NCI-H1694 treated with DMSO at 0.1 percent for 48 hours (cell line): ENCODE results near the gene DNAJB14.

Source experiments
- DNase-seq: peaks from one replicate; lab custom pipeline; 2025; lab: John Stamatoyannopoulos, UW

DNAJB14 gene

GRCh38 chr4:99945718-99946355 is 581 bp downstream of the DNAJB14 start:
- DNase-seq: peak; percentile 6

DNA sequence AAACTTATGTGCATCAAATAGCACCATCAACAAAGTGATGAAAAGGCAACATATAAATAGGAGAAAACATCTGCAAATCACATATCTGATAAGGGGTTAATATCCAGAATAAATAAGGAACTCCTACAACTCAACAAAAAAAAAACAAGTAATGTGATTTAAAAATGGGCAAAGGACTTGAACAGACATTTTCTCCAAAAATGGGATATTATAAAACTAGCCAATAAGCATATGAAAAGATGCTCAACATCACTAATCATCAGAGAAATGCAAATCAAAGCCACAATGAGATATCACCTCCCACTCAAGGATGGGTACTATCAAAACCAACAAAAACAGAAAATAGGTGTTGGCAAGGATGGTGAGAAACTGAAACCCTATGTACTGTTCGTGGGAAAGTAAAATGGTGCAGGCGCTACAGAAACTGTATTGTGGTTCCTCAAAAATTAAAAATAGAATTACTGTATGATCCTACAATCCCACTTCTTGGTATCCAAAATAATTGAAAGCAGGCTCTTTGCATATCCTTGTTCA is 2.4 kb downstream of the DNAJB14 start:
- no peak for DNase-seq

DNA sequence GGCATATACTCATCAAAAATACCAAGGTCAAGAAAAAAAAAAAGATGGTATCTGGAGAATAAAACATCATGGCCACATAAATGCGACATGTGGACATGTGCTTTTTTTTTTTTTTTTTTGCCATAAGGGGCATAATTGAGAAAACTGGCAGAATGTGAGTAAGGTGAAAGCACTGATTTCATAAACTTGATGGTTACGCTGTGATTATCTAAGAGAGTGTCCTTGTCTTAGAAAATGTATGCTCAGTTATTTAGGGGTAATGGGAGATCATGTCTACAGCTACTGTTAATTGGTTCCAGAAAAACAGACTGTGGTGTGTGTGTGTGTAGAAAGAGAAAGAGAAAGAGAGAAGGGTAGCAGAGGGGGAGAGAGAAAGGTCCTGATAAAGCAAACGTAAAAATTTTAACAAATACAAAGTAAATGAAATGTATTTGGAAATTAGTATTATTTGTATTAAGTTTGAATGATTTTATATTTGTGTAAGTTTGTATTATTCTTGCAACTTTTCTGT is 8.1 kb downstream of the DNAJB14 start:
- no peak for DNase-seq

GRCh38 chr4:99934891-99935290 is 11.5 kb downstream of the DNAJB14 start:
- no peak for DNase-seq

DNA sequence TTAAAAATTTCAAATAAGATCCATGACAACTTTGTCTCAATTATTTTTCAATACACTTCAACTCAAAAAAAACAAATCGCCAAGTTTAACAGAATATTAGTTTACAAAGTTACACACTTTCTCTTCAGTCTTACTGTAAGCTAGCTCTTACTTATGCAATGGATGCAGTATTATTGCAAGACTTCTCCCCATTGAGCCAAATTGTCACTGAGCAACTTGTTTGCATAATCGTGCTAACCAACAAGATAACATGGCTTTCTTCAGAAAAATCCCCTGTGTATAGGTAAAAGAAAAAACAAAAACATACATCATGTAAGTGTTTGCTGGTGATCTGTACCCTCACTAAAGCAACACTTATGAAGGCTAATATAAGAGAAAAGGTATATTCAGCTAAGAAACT is 18.9 kb downstream of the DNAJB14 start:
- no peak for DNase-seq

- DNase-seq: no peak
Observed at GRCh38 chr4:99921174-99921573, 25.2 kb downstream of the DNAJB14 start.

- DNase-seq: no peak
Observed at GRCh38 chr4:99918656-99919055, 27.8 kb downstream of the DNAJB14 start.

- DNase-seq: no peak
Observed at GRCh38 chr4:99917575-99917974, 28.8 kb downstream of the DNAJB14 start.

GRCh38 chr4:99915449-99915848 is 31.0 kb downstream of the DNAJB14 start:
- DNase-seq: no peak

- DNase-seq: no peak
Observed at GRCh38 chr4:99894998-99895397, 51.4 kb downstream of the DNAJB14 start.

- peak; percentile 74 for DNase-seq
Observed at GRCh38 chr4:99894161-99894997, 52.0 kb downstream of the DNAJB14 start, which contains the start of gene LAMTOR3. TSS of gene LAMTOR3 (minus strand) at chr4:99894427. CDS start at chr4:99893963, 464 bp downstream.

DNA sequence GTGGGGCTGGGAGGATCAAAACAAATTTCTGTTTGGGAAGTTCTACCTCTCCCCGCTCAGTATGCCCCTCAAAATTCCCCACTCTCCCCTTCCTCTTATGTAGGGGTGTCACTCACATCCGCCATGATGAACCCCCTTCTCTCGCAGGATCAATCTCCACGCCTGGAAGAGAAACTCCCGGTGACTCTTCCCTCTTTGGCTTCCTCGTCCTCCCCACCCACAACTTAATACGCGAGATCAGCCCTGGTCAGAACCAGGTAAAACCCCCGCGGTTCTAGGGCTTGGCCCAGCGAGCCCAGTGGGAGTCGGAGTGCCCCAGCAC is 52.6 kb downstream of the DNAJB14 start:
- DNase-seq: no peak

GRCh38 chr4:99893029-99893428 is 53.4 kb downstream of the DNAJB14 start:
- no peak for DNase-seq

DNA sequence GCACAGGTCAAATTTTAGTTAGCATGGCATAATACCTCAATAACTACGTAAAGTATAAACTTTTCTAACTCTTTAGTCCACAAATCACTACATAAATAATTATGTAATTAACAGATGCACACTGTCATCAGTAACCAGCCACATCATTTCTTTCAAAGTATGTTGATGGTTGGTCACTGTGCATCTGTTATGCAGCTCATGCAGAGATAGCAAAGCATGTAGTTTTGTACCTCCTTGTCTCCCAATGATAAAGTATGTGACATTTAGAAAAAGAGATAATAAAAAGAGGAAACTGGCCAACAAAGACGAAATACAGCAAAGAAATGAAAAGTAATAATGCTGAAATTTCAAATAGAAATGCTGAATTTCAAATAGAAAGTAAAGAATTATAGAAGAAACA is 55.1 kb downstream of the DNAJB14 start:
- no peak for DNase-seq

DNA sequence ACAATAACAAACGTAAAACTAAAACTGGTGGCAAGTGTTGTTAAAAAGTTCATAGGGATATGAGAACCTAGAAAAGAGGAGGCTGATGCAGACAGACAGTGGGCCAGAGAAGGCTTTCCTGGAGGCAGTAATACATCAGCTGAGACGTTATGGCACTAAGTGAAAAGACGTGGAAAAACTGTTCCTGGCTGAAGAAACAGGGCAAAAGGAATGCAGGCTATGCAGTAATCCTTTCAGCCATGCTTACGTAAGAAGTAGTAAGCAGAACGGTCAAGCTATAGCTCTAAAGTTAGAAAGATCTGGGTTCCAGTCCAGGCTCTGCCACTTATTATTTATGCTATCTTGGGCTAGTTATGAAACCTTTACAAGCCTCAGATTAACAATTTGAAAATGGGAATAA is 58.6 kb downstream of the DNAJB14 start:
- DNase-seq: no peak

DNA sequence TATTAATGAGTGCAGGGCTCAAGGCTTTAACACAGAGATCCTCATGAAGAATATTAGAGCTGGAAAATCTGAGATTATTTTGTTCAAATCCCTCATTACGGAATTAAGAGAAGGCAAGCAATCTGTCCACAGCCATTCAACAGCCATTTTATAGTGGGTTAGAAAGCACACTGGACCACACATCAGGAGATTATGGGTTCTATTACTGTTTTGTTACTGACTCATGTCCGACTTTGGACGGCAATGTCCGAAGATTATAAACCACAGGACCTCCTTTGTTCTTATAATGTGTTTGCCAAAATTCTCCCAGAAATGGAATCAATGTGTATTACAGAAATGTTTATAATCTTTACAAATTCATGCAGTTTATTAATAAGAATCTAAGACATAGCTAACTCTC is 60.3 kb downstream of the DNAJB14 start:
- no peak for DNase-seq

GRCh38 chr4:99885687-99886086 is 60.7 kb downstream of the DNAJB14 start:
- no peak for DNase-seq

GRCh38 chr4:99885063-99885664 is 61.3 kb downstream of the DNAJB14 start:
- DNase-seq: no peak

- no peak for DNase-seq
Observed at GRCh38 chr4:99879458-99879857, 67.0 kb downstream of the DNAJB14 start.

GRCh38 chr4:99878604-99879003 is 67.8 kb downstream of the DNAJB14 start:
- no peak for DNase-seq

DNA sequence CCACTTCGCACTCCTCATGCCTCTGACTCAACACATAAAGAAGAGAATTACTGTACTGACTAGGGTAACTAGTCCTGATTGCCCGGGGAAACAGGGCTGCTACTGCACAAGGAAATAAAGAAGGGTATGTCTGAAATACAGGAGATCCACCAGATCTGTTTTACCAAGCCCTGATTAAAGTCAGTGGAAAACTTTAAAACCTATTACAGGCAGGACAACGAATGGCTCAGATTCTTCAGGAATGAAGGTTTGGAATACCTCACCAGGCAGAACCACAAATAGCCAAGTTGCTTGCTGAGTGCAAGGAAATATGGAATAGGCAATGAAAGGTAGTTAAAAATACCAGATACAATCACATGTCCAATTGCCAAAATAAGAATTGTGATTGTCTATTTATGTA is 69.5 kb downstream of the DNAJB14 start:
- DNase-seq: no peak

DNA sequence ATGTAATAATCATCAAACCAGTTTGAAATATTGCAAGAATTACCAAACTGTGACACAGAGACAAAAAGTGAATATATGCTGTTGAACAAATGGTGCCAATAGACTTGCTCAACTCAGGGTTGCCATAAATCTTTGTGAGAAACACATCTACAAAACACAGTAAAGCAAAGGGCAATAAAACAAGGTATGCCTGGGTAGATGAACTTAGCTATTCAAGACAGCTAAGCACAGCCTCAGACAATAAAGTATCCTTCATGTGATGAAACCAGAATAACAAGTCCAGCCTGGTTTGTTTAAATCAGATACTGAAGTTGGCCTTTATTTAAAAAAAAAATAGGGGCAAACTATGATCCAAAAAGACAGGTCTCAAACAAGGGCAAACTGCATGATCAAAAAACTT is 71.3 kb downstream of the DNAJB14 start:
- DNase-seq: no peak

- DNase-seq: no peak
Observed at GRCh38 chr4:99872570-99872969, 73.8 kb downstream of the DNAJB14 start.
